DMS79 (cell line): Measurements from ENCODE around the gene PDE6A.

Source experiments
- DNase-seq: peaks from one replicate; lab custom pipeline; 2025; lab: John Stamatoyannopoulos, UW

PDE6A gene

GRCh38 chr5:149810856-149811255 lies 133.7 kb downstream of the PDE6A start:
- no peak for DNase-seq

GRCh38 chr5:149809931-149810691 lies 134.5 kb downstream of the PDE6A start:
- peak; percentile 70 for DNase-seq

GRCh38 chr5:149808264-149808982 lies 136.2 kb downstream of the PDE6A start:
- DNase-seq, result no peak
